Measurements from ENCODE around the gene PRR3.
A peak's percentile ranks its signal among the peaks of the same experiment; 100 is the strongest.

The PRR3 gene

DNA sequence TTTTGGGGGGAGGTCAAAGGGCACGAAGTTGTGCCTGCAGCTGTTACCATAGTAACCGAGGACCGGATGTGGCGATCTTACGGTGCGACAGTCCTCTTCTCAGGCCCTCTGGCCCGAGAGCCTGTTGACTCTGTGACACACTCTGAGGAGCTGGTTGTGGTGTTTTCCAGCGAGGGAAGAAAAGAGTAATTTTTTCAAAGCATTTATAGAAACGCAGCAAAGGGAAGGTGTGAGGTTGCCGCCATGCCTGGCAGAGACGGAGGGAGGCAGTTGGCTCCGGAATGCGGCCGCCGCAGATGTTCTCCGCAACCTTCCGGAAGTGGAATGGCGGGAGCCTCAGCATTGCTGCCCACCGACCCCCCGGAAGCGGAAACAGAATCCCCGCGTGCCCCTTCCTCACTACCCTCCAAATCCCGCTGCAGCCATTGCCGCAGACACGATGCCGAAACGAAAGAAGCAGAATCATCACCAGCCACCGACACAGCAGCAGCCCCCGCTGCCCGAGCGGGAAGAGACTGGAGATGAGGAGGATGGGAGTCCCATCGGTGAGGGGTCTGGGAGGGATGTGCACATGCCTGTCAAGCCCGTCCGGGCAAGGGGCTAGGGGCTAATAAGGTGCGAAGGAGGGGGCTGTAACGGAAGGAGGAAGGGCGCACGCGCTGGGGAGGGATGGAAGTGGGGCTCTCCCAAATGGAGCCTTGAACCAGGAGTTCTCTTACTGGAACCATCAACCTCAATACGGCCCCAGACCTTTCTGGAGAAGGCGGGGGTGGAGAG is at the start of gene PRR3:
Gene PRR3, plus strand, starts transcription at position 390 of the 777 bp plus-strand sequence. Its CDS starts 50 bp downstream, at position 440.
- TF ChIP-seq, protein P1, sequence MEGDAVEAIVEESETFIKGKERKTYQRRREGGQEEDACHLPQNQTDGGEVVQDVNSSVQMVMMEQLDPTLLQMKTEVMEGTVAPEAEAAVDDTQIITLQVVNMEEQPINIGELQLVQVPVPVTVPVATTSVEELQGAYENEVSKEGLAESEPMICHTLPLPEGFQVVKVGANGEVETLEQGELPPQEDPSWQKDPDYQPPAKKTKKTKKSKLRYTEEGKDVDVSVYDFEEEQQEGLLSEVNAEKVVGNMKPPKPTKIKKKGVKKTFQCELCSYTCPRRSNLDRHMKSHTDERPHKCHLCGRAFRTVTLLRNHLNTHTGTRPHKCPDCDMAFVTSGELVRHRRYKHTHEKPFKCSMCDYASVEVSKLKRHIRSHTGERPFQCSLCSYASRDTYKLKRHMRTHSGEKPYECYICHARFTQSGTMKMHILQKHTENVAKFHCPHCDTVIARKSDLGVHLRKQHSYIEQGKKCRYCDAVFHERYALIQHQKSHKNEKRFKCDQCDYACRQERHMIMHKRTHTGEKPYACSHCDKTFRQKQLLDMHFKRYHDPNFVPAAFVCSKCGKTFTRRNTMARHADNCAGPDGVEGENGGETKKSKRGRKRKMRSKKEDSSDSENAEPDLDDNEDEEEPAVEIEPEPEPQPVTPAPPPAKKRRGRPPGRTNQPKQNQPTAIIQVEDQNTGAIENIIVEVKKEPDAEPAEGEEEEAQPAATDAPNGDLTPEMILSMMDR (IDR thresholded peaks at IDR 0.05; ENCODE audit: low read depth, low read length) = no peak
- DNase-seq (ENCODE audit: extremely low read depth, low read depth) = peak; percentile 73

DNA sequence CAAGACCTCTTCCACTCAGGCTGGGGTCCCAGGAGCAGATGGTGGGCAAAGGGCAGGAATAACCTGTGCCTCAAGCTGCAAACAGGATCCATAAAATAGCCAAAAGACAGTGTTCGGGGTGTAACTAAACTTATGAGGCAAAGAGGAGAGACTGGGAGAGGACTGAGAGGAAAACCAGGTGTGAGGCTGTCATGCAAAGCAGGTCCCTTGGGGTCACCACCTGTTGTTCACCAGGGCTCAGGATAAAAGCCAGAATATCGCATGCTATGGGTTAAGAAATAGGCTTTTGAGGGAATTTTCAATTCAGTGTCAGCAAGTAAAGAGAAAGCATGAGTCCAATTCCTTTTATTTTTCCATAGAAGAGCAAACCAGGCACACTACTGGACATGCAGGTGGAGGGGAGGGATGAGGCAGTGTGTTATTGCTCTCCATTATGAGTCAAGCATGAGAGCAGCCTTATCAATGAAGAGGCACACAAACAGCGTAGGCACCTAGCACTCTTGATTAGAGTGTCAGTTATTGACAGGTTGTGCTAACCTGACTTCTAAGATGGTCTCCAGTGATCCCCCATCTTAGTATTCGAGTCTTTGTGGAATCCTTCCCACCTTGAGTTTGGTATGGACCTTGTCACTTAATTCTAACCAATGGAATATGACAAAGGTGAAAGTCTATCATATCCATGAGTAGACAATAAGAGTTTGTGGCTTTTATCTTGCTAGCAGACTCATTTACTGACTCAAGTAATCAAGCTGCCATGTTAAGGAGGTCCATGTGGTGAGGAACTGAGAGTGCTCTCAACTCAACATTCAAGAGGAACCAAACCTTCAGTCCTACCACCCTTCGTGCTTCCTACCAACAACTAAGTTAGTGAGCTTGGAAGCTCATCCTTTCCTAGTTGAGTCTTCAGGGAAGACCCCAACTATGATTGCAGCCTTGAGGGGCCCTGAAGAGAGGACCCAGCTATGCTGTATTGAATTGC is 49.0 kb upstream of the PRR3 start:
- DNase-seq (ENCODE audit: extremely low read depth, low read depth) = no peak

GRCh38 chr6:30508890-30509736 is 48.0 kb upstream of the PRR3 start:
- no peak for DNase-seq (ENCODE audit: extremely low read depth, low read depth)
- TF ChIP-seq, protein P1 (IDR thresholded peaks at IDR 0.05; ENCODE audit: low read depth, low read length) = no peak

More for the DNA sequence above, 49.0 kb upstream of the PRR3 start:
- TF ChIP-seq, protein P1 (IDR thresholded peaks at IDR 0.05; ENCODE audit: low read depth, low read length) = no peak

GRCh38 chr6:30510419-30511168 is 46.5 kb upstream of the PRR3 start:
- TF ChIP-seq, protein P1 (IDR thresholded peaks at IDR 0.05; ENCODE audit: low read depth, low read length) = no peak
- no peak for DNase-seq (ENCODE audit: extremely low read depth, low read depth)

DNA sequence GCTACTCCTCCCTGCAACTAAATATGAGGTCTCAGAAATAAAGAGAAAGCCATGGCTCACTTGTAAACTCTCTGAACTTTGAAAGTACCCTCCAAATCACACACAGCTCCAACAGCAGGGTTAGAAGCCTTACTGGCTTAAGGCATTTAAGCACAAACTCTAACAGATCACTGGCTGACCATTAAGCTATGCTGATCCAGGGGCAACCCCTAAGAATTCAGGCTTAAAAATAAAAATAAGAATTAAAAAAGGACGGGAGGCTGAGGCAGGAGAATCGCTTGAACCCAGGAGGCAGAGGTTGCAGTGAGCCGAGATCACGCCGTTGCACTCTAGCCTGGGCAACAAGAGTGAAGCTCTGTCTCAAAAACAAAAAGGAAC is 45.9 kb upstream of the PRR3 start:
- TF ChIP-seq, protein P1 (IDR thresholded peaks at IDR 0.05; ENCODE audit: low read depth, low read length) = no peak
- no peak for DNase-seq (ENCODE audit: extremely low read depth, low read depth)

DNA sequence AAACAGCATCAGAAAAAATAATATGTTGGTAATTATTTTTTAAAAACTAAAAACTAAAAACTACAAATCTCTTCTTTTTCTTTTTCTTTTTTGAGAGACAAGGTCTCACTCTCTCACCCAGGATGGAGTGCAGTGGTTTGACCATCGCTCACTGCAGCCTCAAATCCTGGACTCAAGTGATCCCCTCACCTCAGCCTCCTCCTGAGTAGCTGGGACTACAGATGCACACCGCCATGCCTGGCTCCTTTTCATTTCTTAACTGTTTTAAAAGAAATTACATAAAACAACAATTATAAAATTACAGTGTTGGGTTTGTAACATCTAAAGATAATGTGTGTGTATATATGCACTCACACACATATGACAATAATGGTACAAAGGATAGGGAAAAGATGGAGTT is 43.6 kb upstream of the PRR3 start:
- no peak for DNase-seq (ENCODE audit: extremely low read depth, low read depth)
- TF ChIP-seq, protein P1 (IDR thresholded peaks at IDR 0.05; ENCODE audit: low read depth, low read length) = no peak

Measured in AG09319 (cell line).